HepG2 (cell line): ENCODE measurements around the gene CUL4B. TPM values are rescaled to one million over a fixed set of nuclear protein-coding genes. Genes with fewer than 3 reads are reported as not detected.

ENCODE experiments used
- ATAC-seq: fragments of 200-7000 bp; cut with Tn5 transposase; 3 replicates; pipeline ENCODE4 v1.9.1; 2020; ENCODE audit warnings: mild to moderate bottlenecking, moderate library complexity
- BruUV-seq: library from RNA; stranded (reverse); fragments of 400-500 nt; replicated peaks from 2 replicates; lab custom pipeline; 2021; lab: Mats Ljungman, UMichigan
- CTCF ChIA-PET: fragments of 300-600 bp; formaldehyde crosslinking; extraction: SDS; loops from one replicate; lab custom pipeline; 2021; ENCODE audit warnings: low total read pairs, inconsistent platforms, low intra/inter-chr PET ratio; lab: Yijun Ruan, JAX
- POLR2A ChIA-PET: fragments of 350-600 bp; sonication (Branson Sonifier 250); formaldehyde crosslinking; loops from one replicate; lab custom pipeline; 2020; ENCODE audit warnings: antibody characterized with exemption, inconsistent platforms; lab: Yijun Ruan, JAX
- DNase-seq: peaks from one replicate; pipeline ENCODE4 v3.0.0-alpha.2; 2015; ENCODE audit warnings: low spot score
- FAIRE-seq: peaks from 3 replicates; lab custom pipeline; 2011; peaks lifted over from hg19 to GRCh38; lab: Jason Lieb, UNC
- H2AFZ ChIP-seq: one replicate; pipeline ENCODE4 v1.6.1; 2011; ENCODE audit warnings: low read length, inconsistent platforms
- H3K27ac ChIP-seq: fragments of 300-600 bp; 3 replicates; pipeline ENCODE4 v1.8.0; 2011; ENCODE audit warnings: mixed run types, mild to moderate bottlenecking, mixed read lengths, low read length, inconsistent platforms; ENCODE audit not compliant: insufficient read depth; ENCODE audit errors: extremely low read length
- H3K27me3 ChIP-seq, 2 experiments: fragments of 200-600 bp in 1 of 2; 2 replicates in 1 of 2; 3 replicates in 1 of 2; pipeline versions ENCODE4 v1.6.0 to v1.8.0; 2011; ENCODE audit warnings: low read length in 2 of 2, mild to moderate bottlenecking in 2 of 2, moderate library complexity in 2 of 2, inconsistent platforms in 1 of 2; ENCODE audit not compliant: insufficient read depth in 2 of 2, control insufficient read depth in 1 of 2
- H3K36me3 ChIP-seq, 2 experiments: fragments of 200-600 bp in 1 of 2; replicated peaks in 1 of 2; 2 replicates in 1 of 2; 3 replicates in 1 of 2; pipeline versions ENCODE4 v1.5.1 to v1.8.0; 2011; ENCODE audit warnings: low read length in 2 of 2, inconsistent platforms in 1 of 2; ENCODE audit not compliant: insufficient read depth in 2 of 2, control insufficient read depth in 1 of 2
- H3K4me1 ChIP-seq: 2 replicates; pipeline ENCODE4 v1.5.1; 2012; ENCODE audit warnings: low read length, inconsistent platforms; ENCODE audit not compliant: insufficient read depth
- H3K4me2 ChIP-seq: 2 replicates; pipeline ENCODE4 v1.6.0; 2011; ENCODE audit warnings: low read depth, low read length, inconsistent platforms
- H3K4me3 ChIP-seq, 3 experiments: fragments of 200-600 bp in 1 of 3; sonication (generic), shearing (Covaris generic) in 1 of 3; replicated peaks in 1 of 3; 2 replicates each; pipeline ENCODE4 v1.5.1; 2011 to 2016; ENCODE audit warnings: low read length in 3 of 3, inconsistent platforms in 2 of 3, low read depth in 2 of 3, mild to moderate bottlenecking in 2 of 3, control low read depth in 1 of 3, mixed read lengths in 1 of 3; ENCODE audit not compliant: insufficient read depth in 1 of 3
- H3K79me2 ChIP-seq: one replicate; pipeline ENCODE4 v1.6.1; 2011; ENCODE audit warnings: low read length, inconsistent platforms; ENCODE audit not compliant: insufficient read depth
- H3K9ac ChIP-seq: 2 replicates; pipeline ENCODE4 v1.6.0; 2011; ENCODE audit warnings: mild to moderate bottlenecking, low read depth, low read length, inconsistent platforms; ENCODE audit not compliant: insufficient read depth
- H3K9me3 ChIP-seq: 2 replicates; pipeline ENCODE4 v1.5.1; 2012; ENCODE audit warnings: mild to moderate bottlenecking, low read length
- H4K20me1 ChIP-seq: 2 replicates; pipeline ENCODE4 v1.6.0; 2011; ENCODE audit warnings: inconsistent platforms, mild to moderate bottlenecking, low read length, moderate library complexity; ENCODE audit not compliant: insufficient read depth
- EP300 ChIP-seq, 3 experiments: sonication (generic) in 1 of 3; formaldehyde crosslinking in 1 of 3; IDR thresholded peaks; 2 replicates each; pipeline versions ENCODE4 v1.5.1 to v1.6.1; 2011 to 2020; ENCODE audit warnings: low read depth in 2 of 3, low read length in 2 of 3, borderline replicate concordance in 1 of 3, improper control_type of control experiment in 1 of 3, mild to moderate bottlenecking in 1 of 3, missing genetic modification reagents in 1 of 3, moderate library complexity in 1 of 3
- ETS1 ChIP-seq: sonication (generic); formaldehyde crosslinking; IDR thresholded peaks from 2 replicates; pipeline ENCODE4 v1.4.0; 2020; ENCODE audit warnings: missing genetic modification reagents
- GATAD1 ChIP-seq: IDR thresholded peaks from 2 replicates; pipeline ENCODE4 v1.6.1; 2016; ENCODE audit warnings: missing genetic modification reagents, missing compliant biosample characterization
- GATAD2A ChIP-seq: IDR thresholded peaks from 2 replicates; pipeline ENCODE4 v1.6.1; 2016
- KDM2A ChIP-seq: sonication (generic); formaldehyde crosslinking; IDR thresholded peaks from 2 replicates; pipeline ENCODE4 v1.4.0; 2020; ENCODE audit warnings: low read depth, missing genetic modification reagents, borderline replicate concordance
- MIER3 ChIP-seq: IDR thresholded peaks from 2 replicates; pipeline ENCODE4 v1.6.1; 2016; ENCODE audit warnings: missing compliant biosample characterization, borderline replicate concordance
- NFE2 ChIP-seq: sonication (generic); formaldehyde crosslinking; IDR thresholded peaks from 2 replicates; pipeline ENCODE4 v1.4.0; 2020; ENCODE audit warnings: missing genetic modification reagents
- NR2C2 ChIP-seq: sonication (generic); formaldehyde crosslinking; IDR thresholded peaks from 2 replicates; pipeline ENCODE4 v1.4.0; 2020; ENCODE audit warnings: missing genetic modification reagents, mild to moderate bottlenecking, moderate library complexity, borderline replicate concordance
- POLR2AphosphoS5 ChIP-seq: IDR thresholded peaks from 2 replicates; pipeline ENCODE4 v1.6.1; 2012; ENCODE audit warnings: low read depth, low read length
- PTBP1 ChIP-seq: fragments of 200-400 bp; formaldehyde crosslinking; IDR thresholded peaks from 2 replicates; pipeline ENCODE4 v1.6.1; 2018; ENCODE audit warnings: low read length, low read depth; ENCODE audit not compliant: poor library complexity, severe bottlenecking
- SIN3A ChIP-seq: IDR thresholded peaks from 2 replicates; pipeline ENCODE4 v1.6.1; 2011; ENCODE audit warnings: low read depth, mild to moderate bottlenecking, control low read depth, low read length, borderline replicate concordance
- SOX13 ChIP-seq, 3 experiments: fragments of 450-650 bp in 1 of 3; sonication (generic) in 1 of 3; formaldehyde crosslinking in 1 of 3; IDR thresholded peaks in 2 of 3; conservative IDR thresholded peaks in 1 of 3; 2 replicates each; pipeline versions ENCODE4 v1.5.0 to v1.6.1; 2016 to 2020; ENCODE audit warnings: antibody characterized with exemption in 1 of 3, mild to moderate bottlenecking in 1 of 3, missing compliant biosample characterization in 1 of 3, missing genetic modification reagents in 1 of 3, moderate library complexity in 1 of 3
- ZBTB39 ChIP-seq: sonication (generic); formaldehyde crosslinking; IDR thresholded peaks from 2 replicates; pipeline ENCODE4 v1.5.0; 2020; ENCODE audit warnings: missing genetic modification reagents
- ZBTB49 ChIP-seq: sonication (generic); formaldehyde crosslinking; IDR thresholded peaks from 2 replicates; pipeline ENCODE4 v1.4.0; 2020; ENCODE audit warnings: missing genetic modification reagents, borderline replicate concordance
- ZNF12 ChIP-seq: sonication (generic); formaldehyde crosslinking; IDR thresholded peaks from 2 replicates; pipeline ENCODE4 v1.5.0; 2020; ENCODE audit warnings: missing genetic modification reagents
- ZNF143 ChIP-seq: sonication (generic); formaldehyde crosslinking; IDR thresholded peaks from 2 replicates; pipeline ENCODE4 v1.4.0; 2020; ENCODE audit warnings: missing genetic modification reagents
- ZNF20 ChIP-seq: sonication (generic); formaldehyde crosslinking; IDR thresholded peaks from 2 replicates; pipeline ENCODE4 v1.4.0; 2020; ENCODE audit warnings: mild to moderate bottlenecking, moderate library complexity, missing genetic modification reagents
- ZNF546 ChIP-seq: sonication (generic); formaldehyde crosslinking; conservative IDR thresholded peaks from 2 replicates; pipeline ENCODE4 v1.8.1; 2023; ENCODE audit warnings: mild to moderate bottlenecking, missing genetic modification reagents
- ZNF788 ChIP-seq: sonication (generic); formaldehyde crosslinking; IDR thresholded peaks from 2 replicates; pipeline ENCODE4 v1.5.0; 2020; ENCODE audit warnings: mild to moderate bottlenecking, missing genetic modification reagents, borderline replicate concordance
- WGBS: methylation state at CpG from one replicate; pipeline ENCODE4 v1.1.6; 2017; ENCODE audit warnings: low lambda C conversion rate; 5-methylcytosine and 5-hydroxymethylcytosine counted together
- in situ Hi-C: cut with HindIII; loops from 2 replicates; pipeline ENCODE4 v1.10.0; 2017; ENCODE audit warnings: low pct_unique_long_range_greater_than_20kb; ENCODE audit not compliant: extremely low pct_ligation_motif_present
- intact Hi-C: fragments of 100-400 bp; cut with micrococcal nuclease; formaldehyde crosslinking; loops from one replicate; pipeline ENCODE4 v1.10.0; 2022; ENCODE audit not compliant: unreplicated experiment
- polyA plus RNA-seq, 8 experiments: library from polyadenylated mRNA; depleted of rRNA in 3 of 8; stranded (reverse) in 7 of 8; unstranded in 1 of 8; fragments of >200 nt; fragmentation: Illumina TruSeq in 4 of 8; extraction: Trizol in 4 of 8; gene quantifications; 2 replicates each; pipeline versions ENCODE4 v1.2.1 to v1.2.3, GENCODE V29; 2011 to 2016; ENCODE audit warnings: low read depth in 4 of 8, missing spikeins in 1 of 8, mixed read lengths in 1 of 8; ENCODE audit not compliant: insufficient read depth in 1 of 8
- total RNA-seq, 5 experiments: library from RNA; depleted of rRNA; stranded (reverse); fragments of >200 nt; fragmentation: Illumina TruSeq; extraction: Trizol; gene quantifications; 2 replicates each; pipeline ENCODE4 v1.2.3, GENCODE V29; 2016; ENCODE audit warnings: low read depth in 1 of 5

Gene CUL4B
- total and polyA plus RNA-seq, 2 of the 13 experiments (the other 11 are each of a cell fraction or from before 2014, with no cell fraction given), result 21.6 to 28.5 TPM

- WGBS, result 0% methylated on average over 5 of the region's 5 CpGs
- Histone ChIP-seq H3K4me3 (peak overlapping the region; percentile 68 to 73 (median 72)), H3K4me2 (peak overlapping the region; percentile 78), H2AFZ (peak overlapping the region; percentile 3), H3K4me1 (peaks cover 22% of the 10 kb centered on the region; the same call in 1 of the 2 replicates), H3K27ac (peak overlapping the region; percentile 89), H3K9ac (peak overlapping the region; percentile 77), H3K36me3 (no peaks in the 10 kb centered on the region; a peak in 1 of 5 replicates), H3K79me2 (peaks cover 16% of the 10 kb centered on the region), H3K9me3 (no peaks in the 10 kb centered on the region), H4K20me1 (no peaks in the 10 kb centered on the region), H3K27me3 (no peaks in the 10 kb centered on the region; a peak in 1 of 5 replicates)
- FAIRE-seq (no peak), DNase-seq (peak; percentile 5), ATAC-seq (peak; percentile 83)
- POLR2A ChIA-PET, result interaction anchor here (0.6 to 2.1 kb wide), 7 partner anchors 14 to 149 kb away, joined by 3 to 42 read pairs (median 3); partner anchors contain the start of gene CUL4B
- intact Hi-C loops, result loop anchor here (1.0 to 10.0 kb wide), 2 partner anchors 43 to 90 kb away; no protein-coding TSS in a partner anchor
- in situ Hi-C loops, result no loop called here
- BruUV-seq, result TSS peak; percentile 82
- CTCF ChIA-PET, result no interaction called here
- TF ChIP-seq ETS1 (CRISPR knock-in tag) (no peak), ZBTB49 (CRISPR knock-in tag) (no peak), PTBP1 (no peak), POLR2AphosphoS5 (0 out of 2 replicates have a peak, but pooled peaks have one; percentile 15), GATAD2A (CRISPR knock-in tag) (no peak), MIER3 (CRISPR knock-in tag) (no peak), GATAD1 (peak; percentile 49; the same call in 1 of the 2 replicates), NFE2 (no peak), ZNF143 (CRISPR knock-in tag) (peak; percentile 74), ZNF20 (no peak), ZNF12 (CRISPR knock-in tag) (no peak), SOX13 (IDR thresholded peaks at IDR 0.05) (no peak), SOX13 (CRISPR knock-in tag; conservative IDR thresholded peaks at IDR 0.05 in 1 of 2, IDR thresholded peaks at IDR 0.05 in 1 of 2) (no peak), ZNF788 (CRISPR knock-in tag) (no peak), SIN3A (0 out of 2 replicates have a peak, but pooled peaks have one; percentile 60), ZBTB39 (CRISPR knock-in tag) (no peak), NR2C2 (CRISPR knock-in tag) (peak; percentile 52), EP300 (IDR thresholded peaks at IDR 0.05; ENCODE audit: low read depth in 2 of 2, low read length in 2 of 2) (no peak), EP300 (CRISPR knock-in tag; IDR thresholded peaks at IDR 0.05; ENCODE audit: borderline replicate concordance) (no peak), KDM2A (CRISPR knock-in tag) (0 out of 2 replicates have a peak, but pooled peaks have one; percentile 6), ZNF546 (CRISPR knock-in tag) (no peak)
Measured at GRCh38 chrX:120604361-120604782, 43.6 kb upstream of the CUL4B start.
